Activated CD4-positive, alpha-beta T cell treated with anti-CD3 and anti-CD28 coated beads, Interleukin-2, amount 50 U/mL, for 16 hours (primary cell): ENCODE results near the gene INHBA.

Experiments used
- DNase-seq: peaks from one replicate; pipeline ENCODE4 v3.0.0-alpha.2; 2020

INHBA gene

GRCh38 chr7:41685684-41686083 lies 17.2 kb downstream of the INHBA start:
- DNase-seq = no peak

DNA sequence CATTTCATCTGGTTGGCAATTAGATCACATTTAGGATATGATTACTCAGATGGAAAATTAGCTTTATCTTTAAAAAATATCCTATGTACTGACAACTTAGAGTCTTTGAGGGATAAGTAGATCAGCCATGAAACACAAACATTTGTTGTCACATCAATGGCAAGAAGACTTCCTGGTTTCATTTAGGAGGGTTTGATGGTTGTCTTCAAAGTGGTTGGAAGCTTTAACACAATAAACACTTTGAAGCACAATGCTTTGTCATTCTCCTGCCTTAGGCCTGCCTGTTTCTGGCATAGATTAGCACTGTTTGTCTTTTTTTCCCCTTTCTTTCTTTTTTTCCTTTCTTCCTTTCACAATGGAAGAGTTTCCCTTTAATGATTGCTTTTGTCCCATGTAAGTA lies 20.5 kb downstream of the INHBA start:
- DNase-seq = no peak

DNA sequence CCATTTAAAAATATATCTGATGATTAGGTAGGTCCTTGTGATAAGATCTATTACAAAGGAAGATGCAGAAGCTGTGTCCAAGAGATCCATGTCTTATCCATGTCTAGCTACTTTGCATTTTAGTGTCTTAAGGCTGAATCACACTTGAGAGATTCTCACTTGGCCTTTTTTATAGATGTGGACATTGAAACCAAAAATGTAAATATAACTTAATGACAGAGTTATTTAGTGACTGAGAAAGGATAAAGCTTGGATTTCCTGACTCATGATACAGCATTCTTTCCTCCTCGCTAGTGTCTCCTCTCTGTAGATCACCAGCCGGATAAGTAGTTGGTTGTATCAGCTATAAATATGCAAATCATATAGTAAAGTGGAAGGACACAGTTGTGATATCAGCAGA lies 23.3 kb downstream of the INHBA start:
- DNase-seq = no peak

GRCh38 chr7:41674505-41675023 lies 28.3 kb downstream of the INHBA start:
- DNase-seq = no peak

DNA sequence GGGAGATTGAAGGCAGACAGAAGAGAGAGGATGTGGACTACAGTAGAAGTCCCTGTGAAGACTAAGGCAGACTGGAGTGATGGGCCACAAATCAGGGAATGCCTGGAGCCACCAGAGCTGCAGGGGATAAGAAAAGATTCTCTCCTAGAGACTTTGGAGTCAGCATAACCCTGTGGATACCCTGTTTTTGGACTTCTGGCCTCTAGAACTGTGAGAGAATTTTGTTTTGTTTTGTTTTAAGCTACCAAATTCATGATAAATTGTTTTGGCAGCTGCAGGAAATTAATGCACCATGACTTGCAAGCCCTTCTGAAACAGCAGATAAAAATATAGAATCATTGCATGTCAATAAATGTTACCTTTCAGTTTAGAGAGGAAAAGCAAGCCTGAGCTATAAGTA lies 41.3 kb downstream of the INHBA start:
- no peak for DNase-seq

- no peak for DNase-seq
Observed at GRCh38 chr7:41659539-41659938, 43.4 kb downstream of the INHBA start.

GRCh38 chr7:41656366-41656765 lies 46.5 kb downstream of the INHBA start:
- no peak for DNase-seq

- DNase-seq = no peak
Observed at GRCh38 chr7:41655426-41655825, 47.5 kb downstream of the INHBA start.

DNA sequence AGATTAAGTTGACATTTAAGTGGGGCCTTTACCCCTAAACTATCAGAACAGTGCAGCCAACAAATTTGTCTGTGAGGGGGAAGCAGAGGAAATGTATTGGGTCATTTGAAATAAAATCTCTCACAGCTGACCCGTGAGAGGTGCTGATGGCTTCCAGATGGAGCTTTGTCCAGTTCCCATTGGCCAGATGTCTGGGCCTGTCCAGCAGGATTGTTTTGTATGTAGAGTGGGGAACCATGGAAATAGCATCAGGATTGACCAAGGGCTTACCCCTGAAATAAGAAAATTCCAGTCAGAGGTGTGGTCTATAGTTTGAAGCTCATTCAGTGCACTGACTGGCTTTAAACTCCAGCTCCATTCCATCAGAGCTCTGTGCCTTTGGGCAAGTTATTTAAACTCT lies 50.6 kb downstream of the INHBA start:
- DNase-seq = no peak

- no peak for DNase-seq
Observed at GRCh38 chr7:41648501-41648900, 54.4 kb downstream of the INHBA start.

DNA sequence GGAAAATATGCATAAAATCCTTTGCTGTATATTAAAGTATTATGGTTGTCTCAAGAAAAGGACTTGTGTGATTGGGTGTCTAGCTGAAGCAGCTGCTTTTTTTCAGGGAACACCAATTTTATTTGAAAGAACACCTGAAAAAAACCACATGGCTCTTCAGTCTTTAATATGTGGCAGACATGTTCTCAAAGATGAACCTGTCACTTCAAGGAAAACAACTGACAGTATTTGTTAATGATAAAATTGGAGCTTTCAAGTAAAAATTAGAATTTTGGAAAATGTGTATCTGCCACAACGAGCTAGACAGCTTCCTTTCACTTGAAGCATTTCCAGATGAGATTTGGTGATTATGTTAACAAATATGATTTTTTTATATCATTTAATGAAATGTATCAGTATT lies 59.3 kb downstream of the INHBA start:
- no peak for DNase-seq

GRCh38 chr7:41641665-41642014 lies 61.2 kb downstream of the INHBA start:
- no peak for DNase-seq

DNA sequence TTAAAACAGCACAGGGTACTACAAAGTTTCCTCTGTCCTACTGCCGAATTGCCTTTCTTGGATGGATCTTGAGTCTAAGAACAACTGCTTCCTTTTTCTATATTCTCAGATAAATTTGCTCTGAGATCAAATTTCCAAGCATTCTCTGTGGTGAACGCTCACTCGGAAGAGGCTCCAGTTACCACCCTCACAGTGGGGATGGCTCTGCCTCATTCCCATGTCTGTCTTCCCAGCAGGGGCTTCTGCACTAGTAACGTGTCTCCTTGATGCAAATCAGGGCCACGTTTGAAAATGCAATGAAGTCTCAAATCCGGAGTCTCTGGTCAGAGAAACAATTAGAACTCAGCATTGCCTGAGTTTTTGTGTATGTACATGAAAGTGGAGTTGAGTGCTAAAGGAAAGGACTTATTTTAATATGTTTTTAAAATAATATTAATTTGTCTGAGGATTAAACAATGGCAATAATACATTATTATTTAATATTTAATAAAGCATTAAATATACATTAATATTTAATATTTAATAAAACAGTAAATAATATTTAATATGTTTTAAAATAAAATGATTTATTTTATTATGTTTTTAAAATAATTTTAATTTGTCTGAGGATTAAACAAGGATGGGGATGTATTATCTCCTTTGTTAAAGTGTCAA lies 61.8 kb downstream of the INHBA start:
- DNase-seq = no peak

DNA sequence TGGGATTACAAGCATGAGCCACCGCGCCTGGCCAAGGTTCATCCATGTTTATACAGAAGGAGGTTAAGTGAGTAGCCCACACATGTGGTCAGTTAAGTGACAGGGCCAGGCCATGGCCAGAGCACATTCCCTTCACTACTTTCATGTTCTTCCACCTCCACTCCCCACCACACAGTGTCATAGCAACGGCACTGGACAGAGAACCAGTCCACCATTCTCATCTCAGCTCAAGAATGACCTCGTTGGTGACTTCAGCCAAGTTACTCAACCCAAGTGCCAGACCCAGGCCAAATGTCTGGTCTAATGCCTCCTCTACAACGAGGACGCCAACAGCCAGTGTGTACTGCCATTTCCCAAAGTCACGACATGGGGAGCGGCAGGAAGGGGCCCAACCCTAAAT lies 62.4 kb downstream of the INHBA start:
- no peak for DNase-seq

GRCh38 chr7:41637049-41637448 lies 65.8 kb downstream of the INHBA start:
- DNase-seq = no peak
